Stimulated activated CD4-positive, alpha-beta T cell treated with anti-CD3 and anti-CD28 coated beads, Interleukin-12 subunit alpha, Interleukin-12 subunit beta, amount 100 ng/mL, for 48 hours (primary cell): ENCODE measurements around the gene GNMT.

Source experiments
- DNase-seq, 3 donors: peaks; one replicate each; pipeline ENCODE4 v3.0.0-alpha.2; 2020; ENCODE audit warnings: low read depth in 2 of 3, low spot score in 1 of 3

Gene GNMT

DNA sequence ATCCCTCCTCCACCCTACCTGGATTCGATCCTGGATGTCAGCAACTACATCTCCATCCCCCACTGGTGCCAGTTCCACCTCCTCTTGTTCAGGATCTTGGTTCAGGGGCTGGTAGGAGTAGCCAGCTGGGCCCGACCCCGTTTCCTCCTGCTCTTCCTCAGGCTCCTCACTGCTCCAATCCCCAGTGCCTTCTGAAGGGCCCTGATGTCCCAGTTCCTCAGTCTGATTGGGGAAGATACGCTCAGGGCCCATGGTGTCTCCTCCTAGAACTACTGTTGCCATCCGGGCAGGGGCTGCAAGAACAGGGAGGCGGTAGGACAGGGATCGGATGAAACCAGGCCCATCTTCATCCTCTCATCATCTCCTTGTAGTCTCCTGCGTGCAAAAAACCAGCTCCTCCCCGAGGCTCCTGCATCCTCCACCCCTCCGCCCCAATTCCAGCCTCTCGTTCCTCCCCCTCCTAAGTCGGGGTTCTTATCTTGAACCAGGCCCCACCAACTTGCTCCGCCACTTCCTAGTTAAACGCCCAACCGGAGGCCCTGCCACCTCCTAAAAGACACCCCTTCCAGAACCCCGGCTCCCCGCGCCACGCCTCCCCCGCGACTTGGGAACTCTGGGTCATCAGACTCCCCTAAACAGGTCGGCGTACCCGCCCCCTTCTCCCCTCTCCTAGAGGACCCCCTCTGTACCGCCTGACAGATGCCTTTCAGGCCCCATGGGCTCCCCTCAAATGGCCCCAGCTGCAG, 52.7 kb downstream of the GNMT start:
- no peak for DNase-seq
